ENCODE data around the gene MAN2A1.

The MAN2A1 gene

DNA sequence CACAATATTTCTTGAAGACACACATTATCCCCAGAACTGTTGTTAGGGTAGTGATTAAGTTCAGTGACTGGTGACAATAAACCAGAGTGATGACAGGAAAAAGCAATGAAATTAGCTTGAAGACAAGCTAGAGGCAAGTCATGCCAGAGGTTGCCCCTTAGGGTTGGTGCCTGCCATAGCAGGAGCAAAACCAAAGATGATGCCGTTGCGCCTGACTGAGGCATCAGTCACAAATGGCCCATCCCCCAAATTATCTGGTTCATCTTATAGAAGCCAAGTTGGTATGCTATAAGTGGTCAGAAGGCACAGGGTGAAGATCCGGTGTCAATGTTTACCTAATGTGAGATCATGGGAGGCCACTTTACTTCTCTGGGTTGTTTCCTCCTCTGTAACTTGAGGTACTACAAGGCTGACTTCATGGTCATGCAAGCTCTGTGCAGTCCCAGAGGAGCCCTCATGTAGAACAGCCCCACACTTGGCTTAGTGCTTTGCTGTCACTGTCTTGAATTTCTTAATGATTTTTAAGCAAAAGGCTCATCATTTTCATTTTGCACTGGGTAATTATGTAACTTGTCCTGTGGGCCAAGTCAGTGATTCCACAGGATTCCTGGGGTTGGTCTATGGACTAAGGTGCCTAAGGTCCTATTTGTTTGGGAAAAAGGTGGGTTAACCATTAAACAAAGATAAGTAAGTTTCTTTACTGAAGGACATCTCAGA, 211.3 kb downstream of the MAN2A1 start:
- TF ChIP-seq TAF1 (IDR thresholded peaks at IDR 0.05; ENCODE audit: borderline replicate concordance, insufficient read depth, low read length) (no peak), FOXP2 (optimal IDR thresholded peaks at IDR 0.05; ENCODE audit: borderline replicate concordance, extremely low read depth, extremely low read length, insufficient read depth) (no peak), POLR2AphosphoS5 (IDR thresholded peaks at IDR 0.05; ENCODE audit: low read depth, low read length) (no peak), SIN3A (IDR thresholded peaks at IDR 0.05; ENCODE audit: borderline replicate concordance, insufficient read depth, low read length) (no peak)
- TF ChIP-seq, protein P1, sequence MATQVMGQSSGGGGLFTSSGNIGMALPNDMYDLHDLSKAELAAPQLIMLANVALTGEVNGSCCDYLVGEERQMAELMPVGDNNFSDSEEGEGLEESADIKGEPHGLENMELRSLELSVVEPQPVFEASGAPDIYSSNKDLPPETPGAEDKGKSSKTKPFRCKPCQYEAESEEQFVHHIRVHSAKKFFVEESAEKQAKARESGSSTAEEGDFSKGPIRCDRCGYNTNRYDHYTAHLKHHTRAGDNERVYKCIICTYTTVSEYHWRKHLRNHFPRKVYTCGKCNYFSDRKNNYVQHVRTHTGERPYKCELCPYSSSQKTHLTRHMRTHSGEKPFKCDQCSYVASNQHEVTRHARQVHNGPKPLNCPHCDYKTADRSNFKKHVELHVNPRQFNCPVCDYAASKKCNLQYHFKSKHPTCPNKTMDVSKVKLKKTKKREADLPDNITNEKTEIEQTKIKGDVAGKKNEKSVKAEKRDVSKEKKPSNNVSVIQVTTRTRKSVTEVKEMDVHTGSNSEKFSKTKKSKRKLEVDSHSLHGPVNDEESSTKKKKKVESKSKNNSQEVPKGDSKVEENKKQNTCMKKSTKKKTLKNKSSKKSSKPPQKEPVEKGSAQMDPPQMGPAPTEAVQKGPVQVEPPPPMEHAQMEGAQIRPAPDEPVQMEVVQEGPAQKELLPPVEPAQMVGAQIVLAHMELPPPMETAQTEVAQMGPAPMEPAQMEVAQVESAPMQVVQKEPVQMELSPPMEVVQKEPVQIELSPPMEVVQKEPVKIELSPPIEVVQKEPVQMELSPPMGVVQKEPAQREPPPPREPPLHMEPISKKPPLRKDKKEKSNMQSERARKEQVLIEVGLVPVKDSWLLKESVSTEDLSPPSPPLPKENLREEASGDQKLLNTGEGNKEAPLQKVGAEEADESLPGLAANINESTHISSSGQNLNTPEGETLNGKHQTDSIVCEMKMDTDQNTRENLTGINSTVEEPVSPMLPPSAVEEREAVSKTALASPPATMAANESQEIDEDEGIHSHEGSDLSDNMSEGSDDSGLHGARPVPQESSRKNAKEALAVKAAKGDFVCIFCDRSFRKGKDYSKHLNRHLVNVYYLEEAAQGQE (IDR thresholded peaks at IDR 0.05; ENCODE audit: insufficient read depth in 1 of 2, low read depth in 2 of 2, low read length in 2 of 2) = peak in 1 of 2 experiments; percentile 30; a peak in 1 of 4 replicates

DNA sequence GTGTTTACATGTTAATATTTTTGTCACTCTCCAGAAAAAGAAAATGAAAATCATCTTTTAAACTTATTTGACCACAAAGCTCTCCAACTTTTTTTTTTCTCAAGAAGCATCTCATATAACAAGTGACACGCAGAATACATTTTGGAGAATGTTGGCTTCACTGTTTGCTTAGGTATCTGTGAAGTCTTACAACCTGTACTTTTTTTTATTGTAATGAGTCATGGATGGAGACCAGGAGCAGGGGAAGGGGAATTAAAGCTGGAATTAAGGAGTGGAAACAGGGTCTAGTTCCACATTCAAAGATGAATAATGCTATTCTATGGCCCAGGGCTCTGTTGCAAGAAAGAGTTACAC, 211.9 kb downstream of the MAN2A1 start:
- TF ChIP-seq FOXP2 (optimal IDR thresholded peaks at IDR 0.05; ENCODE audit: borderline replicate concordance, extremely low read depth, extremely low read length, insufficient read depth) = no peak
- TF ChIP-seq, protein P1 (IDR thresholded peaks at IDR 0.05; ENCODE audit: insufficient read depth in 1 of 2, low read depth in 2 of 2, low read length in 2 of 2) = no peak
- no peak for TF ChIP-seq SIN3A (IDR thresholded peaks at IDR 0.05; ENCODE audit: borderline replicate concordance, insufficient read depth, low read length)
- TF ChIP-seq POLR2AphosphoS5 (IDR thresholded peaks at IDR 0.05; ENCODE audit: low read depth, low read length) = no peak
- TF ChIP-seq TAF1 (IDR thresholded peaks at IDR 0.05; ENCODE audit: borderline replicate concordance, insufficient read depth, low read length) = no peak

DNA sequence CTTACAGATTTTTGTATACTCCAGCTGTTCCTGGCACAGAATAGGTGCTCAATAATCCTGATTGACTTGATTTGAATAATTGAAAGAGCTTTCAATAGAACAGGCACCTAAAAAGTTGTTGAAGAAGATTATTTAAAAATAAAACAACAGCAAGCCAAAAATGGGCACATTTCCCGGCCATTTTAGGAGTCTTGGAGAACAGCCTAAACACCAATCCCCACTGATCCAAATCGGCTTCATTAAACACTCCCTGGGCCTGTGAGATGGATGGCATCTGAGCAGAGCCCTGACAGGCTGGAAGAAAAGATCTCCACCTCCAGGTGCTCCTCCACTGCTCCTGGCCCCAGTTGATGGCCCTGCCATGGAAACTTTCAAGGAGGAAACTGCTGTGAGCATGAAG, 213.3 kb downstream of the MAN2A1 start:
- TF ChIP-seq FOXP2 (optimal IDR thresholded peaks at IDR 0.05; ENCODE audit: borderline replicate concordance, extremely low read depth, extremely low read length, insufficient read depth) (no peak), POLR2AphosphoS5 (IDR thresholded peaks at IDR 0.05; ENCODE audit: low read depth, low read length) (no peak), SIN3A (IDR thresholded peaks at IDR 0.05; ENCODE audit: borderline replicate concordance, insufficient read depth, low read length) (no peak), TAF1 (IDR thresholded peaks at IDR 0.05; ENCODE audit: borderline replicate concordance, insufficient read depth, low read length) (no peak)
- TF ChIP-seq, protein P1 (IDR thresholded peaks at IDR 0.05; ENCODE audit: insufficient read depth in 1 of 2, low read depth in 2 of 2, low read length in 2 of 2) = no peak

DNA sequence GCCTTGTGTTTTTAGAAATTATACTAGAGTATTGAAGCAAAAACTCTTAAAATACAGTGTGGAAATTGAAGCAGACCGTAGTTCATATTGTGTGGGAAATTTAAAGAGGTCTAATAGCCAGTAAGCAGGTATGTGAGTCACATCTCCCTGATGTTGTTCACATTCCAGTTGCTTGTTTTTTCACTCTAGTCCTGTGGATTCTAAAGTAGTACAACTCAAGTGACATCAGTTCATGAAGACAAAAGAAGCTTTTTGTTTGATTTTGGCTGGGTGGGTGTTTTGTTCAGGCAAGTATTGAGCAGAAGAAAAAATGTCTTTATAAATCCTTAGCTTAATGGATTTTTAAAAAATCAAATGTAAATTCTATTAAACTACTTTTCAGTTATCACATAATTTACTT, 216.2 kb downstream of the MAN2A1 start:
- TF ChIP-seq SIN3A (IDR thresholded peaks at IDR 0.05; ENCODE audit: borderline replicate concordance, insufficient read depth, low read length) = no peak
- TF ChIP-seq, protein P1 (IDR thresholded peaks at IDR 0.05; ENCODE audit: insufficient read depth in 1 of 2, low read depth in 2 of 2, low read length in 2 of 2) = no peak
- TF ChIP-seq POLR2AphosphoS5 (IDR thresholded peaks at IDR 0.05; ENCODE audit: low read depth, low read length) = no peak
- TF ChIP-seq FOXP2 (optimal IDR thresholded peaks at IDR 0.05; ENCODE audit: borderline replicate concordance, extremely low read depth, extremely low read length, insufficient read depth) = no peak
- no peak for TF ChIP-seq TAF1 (IDR thresholded peaks at IDR 0.05; ENCODE audit: borderline replicate concordance, insufficient read depth, low read length)

All from PFSK-1 (cell line).